Measurements from ENCODE around the gene PRRT4.

DNA sequence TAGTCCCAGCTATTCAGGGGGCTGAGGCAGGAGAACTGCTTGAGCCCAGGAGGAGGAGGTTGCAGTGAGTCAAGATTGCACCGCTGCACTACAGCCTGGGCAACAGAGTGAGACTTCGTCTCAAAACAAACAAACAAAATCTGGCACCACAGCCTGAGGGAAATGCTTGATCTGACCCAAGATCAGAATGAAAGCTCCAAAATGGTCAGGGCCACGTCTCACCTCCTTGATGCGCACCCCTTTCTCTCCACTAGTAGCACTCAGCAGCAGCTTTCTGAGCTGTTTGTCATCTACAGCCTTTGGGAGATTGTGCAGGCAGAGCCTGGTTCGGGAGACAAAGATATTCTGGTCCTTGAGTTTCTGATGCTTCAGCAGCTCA is 40.5 kb downstream of the PRRT4 start:
- TF ChIP-seq, protein P1, sequence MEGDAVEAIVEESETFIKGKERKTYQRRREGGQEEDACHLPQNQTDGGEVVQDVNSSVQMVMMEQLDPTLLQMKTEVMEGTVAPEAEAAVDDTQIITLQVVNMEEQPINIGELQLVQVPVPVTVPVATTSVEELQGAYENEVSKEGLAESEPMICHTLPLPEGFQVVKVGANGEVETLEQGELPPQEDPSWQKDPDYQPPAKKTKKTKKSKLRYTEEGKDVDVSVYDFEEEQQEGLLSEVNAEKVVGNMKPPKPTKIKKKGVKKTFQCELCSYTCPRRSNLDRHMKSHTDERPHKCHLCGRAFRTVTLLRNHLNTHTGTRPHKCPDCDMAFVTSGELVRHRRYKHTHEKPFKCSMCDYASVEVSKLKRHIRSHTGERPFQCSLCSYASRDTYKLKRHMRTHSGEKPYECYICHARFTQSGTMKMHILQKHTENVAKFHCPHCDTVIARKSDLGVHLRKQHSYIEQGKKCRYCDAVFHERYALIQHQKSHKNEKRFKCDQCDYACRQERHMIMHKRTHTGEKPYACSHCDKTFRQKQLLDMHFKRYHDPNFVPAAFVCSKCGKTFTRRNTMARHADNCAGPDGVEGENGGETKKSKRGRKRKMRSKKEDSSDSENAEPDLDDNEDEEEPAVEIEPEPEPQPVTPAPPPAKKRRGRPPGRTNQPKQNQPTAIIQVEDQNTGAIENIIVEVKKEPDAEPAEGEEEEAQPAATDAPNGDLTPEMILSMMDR (optimal IDR thresholded peaks at IDR 0.05 in 1 of 3, IDR thresholded peaks at IDR 0.05 in 1 of 3, conservative IDR thresholded peaks at IDR 0.05 in 1 of 3; ENCODE audit: extremely low read depth in 1 of 3, insufficient read depth in 2 of 3, low read length in 3 of 3), result no peak
- TF ChIP-seq EZH2 (IDR thresholded peaks at IDR 0.05; ENCODE audit: low read length), result no peak
